ENCODE results near the gene TMEFF2. TPM values are rescaled to one million over a fixed set of nuclear protein-coding genes. Genes with fewer than 3 reads are reported as not detected.

The TMEFF2 gene
- total RNA-seq, 2 donors from 2014 or later, result 0.08 to 0.47 TPM

GRCh38 chr2:191952515-191953270 lies 242.0 kb downstream of the TMEFF2 start:
- DNase-seq (no peak), ATAC-seq (no peak)
- intact Hi-C loops (cut with DNase I), result no loop called here

- peak; percentile 23 for DNase-seq
- intact Hi-C loops (cut with DNase I), result no loop called here
- peak in 1 of 2 donors; percentile 69 for ATAC-seq
Measured at GRCh38 chr2:191951832-191952231, 242.9 kb downstream of the TMEFF2 start.

- DNase-seq, result no peak
Measured at GRCh38 chr2:191951376-191951775, 243.4 kb downstream of the TMEFF2 start.

GRCh38 chr2:191950132-191950874 lies 244.4 kb downstream of the TMEFF2 start:
- ATAC-seq, result no peak
- intact Hi-C loops (cut with DNase I), result no loop called here
- no peak for DNase-seq

More at GRCh38 chr2:191951376-191951775, 243.4 kb downstream of the TMEFF2 start:
- intact Hi-C loops (cut with DNase I), result no loop called here
- ATAC-seq, result no peak

- ATAC-seq (no peak), DNase-seq (no peak)
- intact Hi-C loops (cut with DNase I), result no loop called here
Measured at GRCh38 chr2:191947235-191947634, 247.5 kb downstream of the TMEFF2 start.

- no peak for DNase-seq
- ATAC-seq, result peak in 1 of 2 donors; percentile 34
- intact Hi-C loops (cut with DNase I), result no loop called here
Measured at GRCh38 chr2:191946471-191947182, 248.1 kb downstream of the TMEFF2 start.

GRCh38 chr2:191945623-191946022 lies 249.1 kb downstream of the TMEFF2 start:
- intact Hi-C loops (cut with DNase I), result no loop called here
- DNase-seq, result no peak
- ATAC-seq, result no peak

- ATAC-seq (peak in 1 of 2 donors; percentile 56), DNase-seq (no peak)
- intact Hi-C loops (cut with DNase I), result no loop called here
Measured at GRCh38 chr2:191942739-191943103, 252.0 kb downstream of the TMEFF2 start.

- intact Hi-C loops (cut with DNase I), result no loop called here
- ATAC-seq (peak in 1 of 2 donors; percentile 59), DNase-seq (no peak)
Measured at GRCh38 chr2:191942090-191942738, 252.5 kb downstream of the TMEFF2 start.

- ATAC-seq (no peak), DNase-seq (no peak)
- intact Hi-C loops (cut with DNase I), result no loop called here
Measured at GRCh38 chr2:191941376-191941929, 253.3 kb downstream of the TMEFF2 start.

- no peak for DNase-seq
- intact Hi-C loops (cut with DNase I), result no loop called here
- no peak for ATAC-seq
Measured at GRCh38 chr2:191938779-191939178, 256.0 kb downstream of the TMEFF2 start.

- no peak for ATAC-seq
- no peak for DNase-seq
- intact Hi-C loops (cut with DNase I), result no loop called here
Measured at GRCh38 chr2:191936882-191937405, 257.8 kb downstream of the TMEFF2 start.

- ATAC-seq (peak in 1 of 2 donors; percentile 36), DNase-seq (no peak)
- intact Hi-C loops (cut with DNase I), result no loop called here
Measured at GRCh38 chr2:191935247-191935646, 259.5 kb downstream of the TMEFF2 start.

GRCh38 chr2:191933307-191934105 lies 261.2 kb downstream of the TMEFF2 start:
- no peak for ATAC-seq
- intact Hi-C loops (cut with DNase I), result no loop called here
- no peak for DNase-seq

- DNase-seq (no peak), ATAC-seq (no peak)
- intact Hi-C loops (cut with DNase I), result no loop called here
Measured at GRCh38 chr2:191932286-191932685, 262.4 kb downstream of the TMEFF2 start.

- intact Hi-C loops (cut with DNase I), result no loop called here
- ATAC-seq (no peak), DNase-seq (no peak)
Measured at GRCh38 chr2:191931329-191931728, 263.4 kb downstream of the TMEFF2 start.

GRCh38 chr2:191930205-191930604 lies 264.5 kb downstream of the TMEFF2 start:
- DNase-seq, result no peak
- ATAC-seq, result no peak
- intact Hi-C loops (cut with DNase I), result no loop called here

- DNase-seq, result no peak
- no peak for ATAC-seq
- intact Hi-C loops (cut with DNase I), result no loop called here
Measured at GRCh38 chr2:191929288-191929687, 265.4 kb downstream of the TMEFF2 start.
